Measurements from ENCODE around the gene C11orf16. TPM values are rescaled to one million over a fixed set of nuclear protein-coding genes. Genes with fewer than 3 reads are reported as not detected.
"Not testable (repeated sequence)": the region's sequence is repeated elsewhere in the genome, so short reads cannot be mapped to it uniquely, and the experiment has no call there.

The C11orf16 gene
- total RNA-seq, 4 donors from 2014 or later: 1.5 TPM; not detected in 3

DNA sequence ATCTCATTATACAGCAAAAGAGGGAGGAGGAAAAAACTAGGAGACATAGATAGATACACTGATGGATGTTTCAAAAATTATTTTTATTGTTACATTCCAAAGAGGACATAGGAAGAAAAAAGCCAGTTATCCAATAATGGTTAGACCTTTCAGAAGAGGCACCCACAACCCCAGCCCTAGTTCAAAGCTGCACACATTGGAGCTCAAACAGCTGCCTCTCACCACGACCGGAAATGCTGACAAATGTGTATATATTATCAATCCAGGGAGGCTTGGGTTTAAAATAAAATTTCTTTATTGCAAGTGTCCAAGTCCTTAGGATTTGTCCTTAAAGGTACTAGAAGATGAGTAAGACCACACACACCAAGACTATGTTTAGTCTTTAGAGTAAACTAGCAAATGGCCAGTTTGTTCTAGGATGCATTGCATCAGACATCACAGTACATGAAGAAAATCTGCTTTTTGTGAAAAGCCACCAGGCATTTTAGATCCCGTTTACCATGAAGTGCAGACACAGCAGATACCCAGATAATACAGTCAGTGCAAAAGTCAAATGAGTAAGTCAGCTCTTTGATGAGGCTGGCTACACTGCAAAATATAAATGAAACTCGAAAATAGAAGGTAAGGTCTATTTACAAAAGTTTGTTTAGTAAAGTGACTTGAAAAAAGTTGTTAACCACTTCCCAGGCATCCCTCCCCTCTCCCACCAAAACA, 14.6 kb upstream of the C11orf16 start:
- Histone ChIP-seq H3K27me3 (no peaks in the 10 kb centered on the region), H3K4me1 (no peaks in the 10 kb centered on the region), H3K9me3 (no peaks in the 10 kb centered on the region), H3K36me3 (no peaks in the 10 kb centered on the region), H3K4me3 (no peak overlapping the region), H3K27ac (no peak overlapping the region)
- intact Hi-C loops (cut with DNase I; ENCODE audit: low total_unique reads): no loop called here
- no peak for DNase-seq
- TF ChIP-seq POLR2A (IDR thresholded peaks at IDR 0.05) (no peak), CTCF (IDR thresholded peaks at IDR 0.05) (no peak)

DNA sequence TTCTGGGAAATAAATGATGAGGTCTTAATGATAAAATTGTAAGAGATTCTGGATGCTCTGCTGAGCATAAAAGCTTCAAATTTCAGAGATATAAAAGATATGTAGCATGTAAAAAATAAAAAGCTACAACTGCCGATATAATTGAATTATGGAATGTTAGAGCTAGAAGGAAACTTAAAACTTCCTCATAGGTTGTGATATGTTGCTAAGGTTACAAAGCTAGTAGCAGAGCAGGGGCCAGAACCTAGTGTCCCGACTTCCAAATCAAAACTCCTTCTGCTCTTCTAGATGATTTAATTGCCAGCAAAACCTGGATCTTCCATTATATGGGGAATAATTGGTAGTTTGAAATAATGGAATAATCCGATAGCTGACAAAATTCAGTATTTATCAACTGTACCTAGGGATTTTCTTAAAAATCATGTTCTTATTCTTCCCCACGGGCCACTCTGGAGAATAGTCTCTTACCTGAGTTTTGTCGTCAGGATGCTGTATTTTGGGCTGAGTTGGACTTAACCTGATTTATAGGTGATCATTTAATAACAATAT, 9.8 kb upstream of the C11orf16 start, which contains the start of gene ASCL3:
Gene ASCL3 (minus strand): TSS at position 499 of the 549 bp plus-strand sequence. CDS start 4,855 bp downstream, outside the sequence.
- H3K4me1 ChIP-seq: no peaks in the 10 kb centered on the region
- no peaks in the 10 kb centered on the region for H3K9me3 ChIP-seq
- H3K4me3 ChIP-seq: no peak within 1 kb of the TSS
- no peaks in the 10 kb centered on the region for H3K36me3 ChIP-seq
- TF ChIP-seq POLR2A (IDR thresholded peaks at IDR 0.05) (no peak), CTCF (IDR thresholded peaks at IDR 0.05) (no peak)
- intact Hi-C loops (cut with DNase I; ENCODE audit: low total_unique reads): no loop called here
- H3K27ac ChIP-seq: no peak within 1 kb of the TSS
- DNase-seq: no peak
- H3K27me3 ChIP-seq: no peaks in the 10 kb centered on the region

GRCh38 chr11:8941341-8942103, 8.8 kb upstream of the C11orf16 start:
- Histone ChIP-seq H3K27ac (no peak overlapping the region), H3K27me3 (no peaks in the 10 kb centered on the region), H3K9me3 (no peaks in the 10 kb centered on the region), H3K4me3 (no peak overlapping the region), H3K36me3 (no peaks in the 10 kb centered on the region), H3K4me1 (no peaks in the 10 kb centered on the region)
- DNase-seq: no peak
- intact Hi-C loops (cut with DNase I; ENCODE audit: low total_unique reads): no loop called here
- TF ChIP-seq CTCF (IDR thresholded peaks at IDR 0.05) (no peak), POLR2A (IDR thresholded peaks at IDR 0.05) (no peak)

DNA sequence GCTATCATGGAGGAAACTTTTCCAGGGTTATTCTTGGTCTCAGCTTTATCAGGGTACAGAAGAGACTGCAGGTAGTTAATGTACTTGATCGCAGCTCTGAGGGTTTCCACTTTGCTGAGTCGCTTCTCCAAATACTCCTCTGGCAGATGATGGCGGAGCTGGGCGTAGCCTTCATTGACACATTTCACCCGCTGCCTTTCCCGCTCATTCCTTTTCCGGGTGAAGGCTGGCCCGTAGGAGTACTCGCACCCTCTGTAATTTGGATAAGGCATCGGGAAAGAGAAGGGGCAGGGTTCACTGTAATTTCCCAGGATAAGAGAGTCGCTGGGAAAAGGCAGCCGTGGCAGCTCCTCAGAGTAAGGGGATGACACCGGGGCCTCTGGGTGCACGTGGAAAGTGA, 4.9 kb upstream of the C11orf16 start:
- Histone ChIP-seq H3K4me1 (no peaks in the 10 kb centered on the region), H3K27me3 (no peaks in the 10 kb centered on the region), H3K9me3 (no peaks in the 10 kb centered on the region), H3K27ac (no peak overlapping the region), H3K36me3 (no peaks in the 10 kb centered on the region), H3K4me3 (no peak overlapping the region)
- no peak for TF ChIP-seq POLR2A (IDR thresholded peaks at IDR 0.05)
- no peak for TF ChIP-seq CTCF (IDR thresholded peaks at IDR 0.05)
- no peak for DNase-seq
- intact Hi-C loops (cut with DNase I; ENCODE audit: low total_unique reads): no loop called here

- Histone ChIP-seq H3K4me1 (no peaks in the 10 kb centered on the region), H3K27me3 (no peaks in the 10 kb centered on the region), H3K4me3 (no peak overlapping the region), H3K9me3 (no peaks in the 10 kb centered on the region), H3K27ac (no peak overlapping the region), H3K36me3 (no peaks in the 10 kb centered on the region)
- intact Hi-C loops (cut with DNase I; ENCODE audit: low total_unique reads): no loop called here
- no peak for TF ChIP-seq POLR2A (IDR thresholded peaks at IDR 0.05)
- TF ChIP-seq CTCF (IDR thresholded peaks at IDR 0.05): no peak
- no peak for DNase-seq
These were observed 4.4 kb upstream of the C11orf16 start for GRCh38 chr11:8937159-8937558.

- H3K27me3 ChIP-seq; H3K9me3 ChIP-seq; H3K27ac ChIP-seq; intact Hi-C loops (cut with DNase I; ENCODE audit: low total_unique reads); H3K4me3 ChIP-seq; H3K36me3 ChIP-seq; DNase-seq; H3K4me1 ChIP-seq: not testable (repeated sequence)
These were observed 3.0 kb upstream of the C11orf16 start for GRCh38 chr11:8935789-8936188.
